ENCODE results near the gene PREX1.

PREX1 gene

GRCh38 chr20:48659858-48660257 is 167.9 kb downstream of the PREX1 start:
- no peak for TF ChIP-seq CTCF (IDR thresholded peaks at IDR 0.05; ENCODE audit: poor library complexity, severe bottlenecking)
- Histone ChIP-seq H3K27ac (ENCODE audit: poor library complexity, severe bottlenecking) (no peak overlapping the region), H3K36me3 (ENCODE audit: low read depth) (no peaks in the 10 kb centered on the region), H3K4me3 (ENCODE audit: severe bottlenecking) (no peak overlapping the region), H3K27me3 (ENCODE audit: insufficient read depth, poor library complexity, severe bottlenecking) (no peaks in the 10 kb centered on the region), H3K9me3 (ENCODE audit: severe bottlenecking) (no peaks in the 10 kb centered on the region), H3K4me1 (ENCODE audit: insufficient read depth, poor library complexity, severe bottlenecking) (no peaks in the 10 kb centered on the region)
- DNase-seq (ENCODE audit: low spot score) (no peak), ATAC-seq (ENCODE audit: low read depth) (no peak)

GRCh38 chr20:48658505-48658904 is 169.3 kb downstream of the PREX1 start:
- no peak for DNase-seq (ENCODE audit: low spot score)
- Histone ChIP-seq H3K4me1 (ENCODE audit: insufficient read depth, poor library complexity, severe bottlenecking) (no peaks in the 10 kb centered on the region), H3K36me3 (ENCODE audit: low read depth) (no peaks in the 10 kb centered on the region), H3K9me3 (ENCODE audit: severe bottlenecking) (no peaks in the 10 kb centered on the region), H3K4me3 (ENCODE audit: severe bottlenecking) (no peak overlapping the region), H3K27ac (ENCODE audit: poor library complexity, severe bottlenecking) (no peak overlapping the region), H3K27me3 (ENCODE audit: insufficient read depth, poor library complexity, severe bottlenecking) (no peaks in the 10 kb centered on the region)
- TF ChIP-seq CTCF (IDR thresholded peaks at IDR 0.05; ENCODE audit: poor library complexity, severe bottlenecking) = no peak
- no peak for ATAC-seq (ENCODE audit: low read depth)

- ATAC-seq (ENCODE audit: low read depth) (no peak), DNase-seq (ENCODE audit: low spot score) (no peak)
- no peaks in the 10 kb centered on the region for H3K9me3 ChIP-seq (ENCODE audit: severe bottlenecking)
- H3K27me3 ChIP-seq (ENCODE audit: insufficient read depth, poor library complexity, severe bottlenecking) = no peaks in the 10 kb centered on the region
- H3K36me3 ChIP-seq (ENCODE audit: low read depth) = no peaks in the 10 kb centered on the region
- H3K4me3 ChIP-seq (ENCODE audit: severe bottlenecking) = no peak overlapping the region
- TF ChIP-seq CTCF (IDR thresholded peaks at IDR 0.05; ENCODE audit: poor library complexity, severe bottlenecking) = no peak
- no peak overlapping the region for H3K27ac ChIP-seq (ENCODE audit: poor library complexity, severe bottlenecking)
- no peaks in the 10 kb centered on the region for H3K4me1 ChIP-seq (ENCODE audit: insufficient read depth, poor library complexity, severe bottlenecking)
Measured at GRCh38 chr20:48658198-48658476, 169.7 kb downstream of the PREX1 start.

GRCh38 chr20:48657426-48658197 is 170.2 kb downstream of the PREX1 start:
- H3K9me3 ChIP-seq (ENCODE audit: severe bottlenecking) = no peaks in the 10 kb centered on the region
- H3K27me3 ChIP-seq (ENCODE audit: insufficient read depth, poor library complexity, severe bottlenecking) = no peaks in the 10 kb centered on the region
- no peaks in the 10 kb centered on the region for H3K4me1 ChIP-seq (ENCODE audit: insufficient read depth, poor library complexity, severe bottlenecking)
- ATAC-seq (ENCODE audit: low read depth) (peak; percentile 69), DNase-seq (ENCODE audit: low spot score) (no peak)
- H3K27ac ChIP-seq (ENCODE audit: poor library complexity, severe bottlenecking) = no peak overlapping the region
- TF ChIP-seq CTCF (IDR thresholded peaks at IDR 0.05; ENCODE audit: poor library complexity, severe bottlenecking) = peak; percentile 100
- no peak overlapping the region for H3K4me3 ChIP-seq (ENCODE audit: severe bottlenecking)
- no peaks in the 10 kb centered on the region for H3K36me3 ChIP-seq (ENCODE audit: low read depth)

- DNase-seq (ENCODE audit: low spot score) (peak; percentile 89), ATAC-seq (ENCODE audit: low read depth) (peak; percentile 40)
- TF ChIP-seq CTCF (IDR thresholded peaks at IDR 0.05; ENCODE audit: poor library complexity, severe bottlenecking) = no peak
- H3K4me3 ChIP-seq (ENCODE audit: severe bottlenecking) = no peak overlapping the region
- H3K4me1 ChIP-seq (ENCODE audit: insufficient read depth, poor library complexity, severe bottlenecking) = no peaks in the 10 kb centered on the region
- no peaks in the 10 kb centered on the region for H3K27me3 ChIP-seq (ENCODE audit: insufficient read depth, poor library complexity, severe bottlenecking)
- H3K36me3 ChIP-seq (ENCODE audit: low read depth) = no peaks in the 10 kb centered on the region
- no peak overlapping the region for H3K27ac ChIP-seq (ENCODE audit: poor library complexity, severe bottlenecking)
- no peaks in the 10 kb centered on the region for H3K9me3 ChIP-seq (ENCODE audit: severe bottlenecking)
Measured at GRCh38 chr20:48656661-48657211, 171.1 kb downstream of the PREX1 start.
